HG02678 (cell line): ENCODE measurements around the gene EP300.
A peak's percentile ranks its signal among the peaks of the same experiment; 100 is the strongest.

Source experiments
- ATAC-seq: cut with Tn5 transposase; IDR thresholded peaks from one replicate; pipeline ENCODE4 v1.9.1; 2021; ENCODE audit warnings: mild to moderate bottlenecking, moderate library complexity; ENCODE audit not compliant: unreplicated experiment

The EP300 gene

GRCh38 chr22:41203118-41203517 is 110.7 kb downstream of the EP300 start:
- ATAC-seq, result no peak

- ATAC-seq, result no peak
Measured at GRCh38 chr22:41204066-41204465, 111.7 kb downstream of the EP300 start.

DNA sequence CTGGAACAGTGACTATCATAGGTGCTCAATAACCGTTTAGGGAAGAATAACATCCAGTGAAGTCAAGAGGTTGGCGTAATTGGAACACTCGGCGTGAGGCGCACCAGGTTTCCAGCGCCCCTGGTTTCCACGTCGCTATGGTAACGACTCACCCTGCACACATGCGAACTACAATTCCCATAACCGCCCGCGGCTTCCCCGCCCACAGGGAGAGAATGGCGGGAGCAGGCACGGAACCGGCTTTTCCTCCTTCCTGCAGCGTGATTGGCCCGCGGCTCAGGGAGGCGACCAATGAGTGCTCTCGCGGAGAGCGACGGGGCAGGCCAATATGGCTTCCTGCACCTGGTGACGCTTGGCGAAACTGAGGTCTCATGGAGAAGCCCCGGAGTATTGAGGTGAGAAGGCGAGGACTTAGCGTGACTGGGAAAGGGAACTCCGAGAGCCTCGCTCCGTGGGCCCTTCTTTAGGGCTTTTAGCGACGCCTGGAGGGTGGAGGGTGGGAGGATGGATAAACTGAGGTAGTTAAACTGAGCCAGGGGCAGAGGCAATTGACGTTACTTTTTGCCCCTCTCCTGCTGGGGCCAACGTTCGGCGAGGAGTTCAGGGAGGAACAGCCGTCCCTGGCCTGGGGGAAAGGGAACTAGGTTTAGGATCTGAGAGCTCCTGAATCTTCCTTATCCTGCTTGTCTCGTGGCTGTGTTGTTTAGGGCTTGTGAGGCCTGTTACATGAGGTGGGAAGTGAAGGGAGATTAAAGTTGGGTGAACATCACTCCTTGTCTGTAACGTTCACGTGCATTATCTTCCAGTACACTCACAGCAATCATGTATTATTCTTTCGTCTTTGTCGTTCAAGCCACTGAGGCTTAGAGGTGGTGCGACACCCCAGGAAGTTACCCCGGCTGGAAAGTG is 112.9 kb downstream of the EP300 start, which contains the start of gene L3MBTL2:
Gene L3MBTL2 (plus strand): TSS at position 321 of the 909 bp plus-strand sequence. CDS start 51 bp downstream, at position 372.
- peak; percentile 98 for ATAC-seq

GRCh38 chr22:41206719-41207118 is 114.3 kb downstream of the EP300 start:
- no peak for ATAC-seq

- ATAC-seq, result no peak
Measured at GRCh38 chr22:41215409-41215808, 123.0 kb downstream of the EP300 start.

DNA sequence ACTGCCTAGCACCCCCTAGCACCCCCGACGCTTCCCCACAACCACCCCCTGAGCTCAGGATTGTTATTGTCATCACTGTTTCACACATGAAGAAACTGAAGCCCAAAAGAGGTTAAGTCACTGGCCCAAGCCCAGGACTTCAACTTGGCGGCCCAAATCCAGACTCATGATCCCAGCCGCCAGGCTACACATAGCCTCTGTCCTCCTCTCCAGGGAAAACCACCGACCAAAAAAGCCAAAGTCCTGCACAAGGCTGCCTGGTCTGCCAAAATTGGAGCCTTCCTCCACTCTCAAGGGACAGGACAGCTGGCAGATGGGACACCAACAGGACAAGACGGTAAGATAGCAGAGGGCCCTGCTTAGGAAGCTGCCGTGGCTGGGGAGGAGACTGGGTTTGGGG is 123.5 kb downstream of the EP300 start:
- ATAC-seq, result no peak

DNA sequence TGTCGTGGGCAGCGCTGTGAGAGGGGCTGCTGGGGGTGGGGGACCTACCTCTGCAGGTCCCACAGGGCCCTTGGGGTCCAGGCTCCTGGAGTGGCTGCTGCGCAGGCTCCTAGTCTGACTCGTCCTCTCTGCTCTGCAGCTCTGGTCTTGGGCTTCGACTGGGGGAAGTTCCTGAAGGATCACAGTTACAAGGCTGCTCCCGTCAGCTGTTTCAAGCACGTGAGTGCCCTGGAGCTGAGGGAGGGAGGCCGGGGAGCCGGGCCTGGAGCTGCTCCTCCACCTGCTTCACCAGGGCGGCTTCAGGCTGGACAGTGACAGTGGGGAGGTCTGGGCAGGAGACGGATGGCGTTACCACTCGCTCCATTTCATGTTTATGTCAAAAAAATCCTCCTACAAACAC is 124.6 kb downstream of the EP300 start:
- ATAC-seq, result no peak

- no peak for ATAC-seq
Measured at GRCh38 chr22:41217553-41218157, 125.3 kb downstream of the EP300 start.

DNA sequence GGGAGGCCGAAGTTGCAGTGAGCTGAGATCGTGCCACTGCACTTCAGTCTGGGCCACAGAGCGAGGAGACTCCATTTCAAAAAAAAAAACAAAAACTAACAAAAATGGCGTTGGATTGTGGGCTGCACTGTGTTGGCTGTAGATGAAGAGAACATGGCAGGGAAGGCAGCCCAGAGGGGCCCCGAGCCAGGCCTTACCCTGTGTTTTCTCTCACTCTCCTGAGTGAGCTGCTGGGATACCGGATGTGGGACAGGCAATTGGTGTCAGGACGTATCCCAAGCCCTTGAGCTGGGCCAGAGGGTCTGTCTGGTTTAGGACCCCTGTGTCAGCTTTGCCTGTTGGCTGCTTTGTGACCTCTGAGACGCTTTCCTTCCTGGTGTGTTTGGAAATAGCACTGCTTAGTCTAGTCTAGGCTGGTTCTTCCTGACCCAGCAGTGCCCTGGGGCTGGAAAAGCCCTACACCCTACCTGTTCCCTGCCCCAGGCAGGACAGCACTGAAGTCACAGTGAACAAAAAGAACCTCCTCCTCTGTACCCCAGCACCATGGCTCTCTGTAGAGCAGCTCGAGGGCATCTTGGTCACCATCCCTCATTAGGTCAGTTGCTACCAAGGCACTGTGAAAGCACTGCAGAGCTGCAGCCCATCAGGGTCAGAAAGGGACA is 130.6 kb downstream of the EP300 start:
- ATAC-seq, result no peak

DNA sequence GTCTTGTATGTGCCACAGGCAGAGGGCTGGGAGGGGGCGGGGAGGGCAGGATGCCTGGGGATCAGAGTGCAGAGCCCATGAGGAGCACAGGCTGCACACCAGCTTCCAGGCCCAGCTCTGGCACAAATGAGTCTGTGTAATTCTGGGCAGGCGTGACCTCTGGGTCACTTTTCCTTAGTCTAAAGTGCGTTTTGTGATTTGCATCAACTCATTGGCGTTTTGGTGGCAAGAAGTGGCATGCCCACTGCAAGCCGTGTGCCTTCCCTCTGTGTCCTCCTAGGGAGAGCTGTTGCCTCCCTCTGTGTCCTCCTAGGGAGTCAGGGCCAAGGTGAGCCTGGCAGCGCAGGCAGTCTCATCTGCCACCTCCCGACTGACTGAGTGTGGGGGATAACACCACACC is 131.1 kb downstream of the EP300 start:
- ATAC-seq, result no peak

DNA sequence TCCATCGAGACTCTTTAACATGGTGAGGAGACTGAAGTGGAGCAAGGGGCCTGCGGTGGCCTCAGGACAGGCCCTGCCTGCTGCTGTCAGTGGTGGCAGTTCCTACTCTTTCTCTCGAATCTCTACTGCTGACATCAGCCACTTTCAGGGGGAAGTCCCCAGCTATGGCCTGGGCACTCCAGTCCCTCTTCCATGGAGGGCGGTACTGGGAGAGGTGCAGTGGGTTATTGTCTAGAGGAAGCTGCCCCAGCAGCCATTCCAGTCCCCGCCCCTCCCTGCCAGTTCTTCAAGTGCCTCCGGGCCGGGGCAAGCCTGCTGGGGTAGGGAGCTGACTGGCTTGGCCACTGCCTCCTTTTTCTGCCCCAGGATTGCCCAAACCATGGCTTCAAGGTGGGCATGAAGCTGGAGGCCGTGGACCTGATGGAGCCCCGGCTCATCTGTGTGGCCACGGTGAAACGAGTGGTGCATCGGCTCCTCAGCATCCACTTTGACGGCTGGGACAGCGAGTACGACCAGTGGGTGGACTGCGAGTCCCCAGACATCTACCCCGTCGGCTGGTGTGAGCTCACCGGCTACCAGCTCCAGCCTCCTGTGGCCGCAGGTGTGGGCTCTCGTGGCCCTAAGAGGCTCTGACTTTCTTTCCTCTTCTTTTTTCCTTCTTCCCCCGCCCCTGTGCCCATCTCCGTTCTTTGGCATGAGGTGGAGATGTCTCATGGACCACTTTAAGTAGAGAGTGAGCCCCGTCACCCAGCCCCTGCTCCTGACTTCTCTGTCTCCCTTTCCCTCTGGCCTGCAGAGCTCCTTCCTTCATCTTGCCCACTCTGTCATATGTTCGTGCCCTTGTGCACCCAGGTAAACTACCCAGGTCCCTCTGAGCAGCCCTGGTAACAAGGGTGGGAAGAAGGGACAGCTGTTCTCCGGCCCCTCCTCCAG is 134.6 kb downstream of the EP300 start:
- ATAC-seq, result no peak

DNA sequence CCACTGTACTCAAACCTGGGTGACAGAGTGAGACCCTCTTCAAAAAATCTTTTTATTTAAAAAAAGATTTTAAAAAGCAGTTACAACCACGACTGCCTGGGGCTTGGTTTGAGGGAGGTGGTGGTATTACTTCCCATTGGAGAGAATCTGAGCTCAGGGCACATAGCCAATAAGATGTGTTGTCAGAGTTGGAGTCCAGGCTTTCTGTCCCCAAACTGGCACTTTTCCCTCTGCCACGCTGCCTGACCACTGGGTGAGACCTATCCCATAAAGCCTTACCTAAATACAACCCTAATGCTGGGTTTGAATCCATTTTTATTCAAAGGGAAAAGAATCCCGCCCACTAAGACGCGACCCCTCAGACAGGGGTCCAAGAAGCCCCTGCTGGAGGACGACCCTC is 136.8 kb downstream of the EP300 start:
- ATAC-seq, result no peak
